ENCODE measurements around the gene MLLT3. TPM values are rescaled to one million over a fixed set of nuclear protein-coding genes. Genes with fewer than 3 reads are reported as not detected.
A peak's percentile ranks its signal among the peaks of the same experiment; 100 is the strongest.

Gene MLLT3
- polyA plus RNA-seq, 1 experiment: 32.5 TPM

GRCh38 chr9:20573023-20573422, 49.3 kb downstream of the MLLT3 start:
- H3K9me3 ChIP-seq (ENCODE audit: control insufficient read depth, insufficient read depth, low read length): no peaks in the 10 kb centered on the region
- TF ChIP-seq CTCF (IDR thresholded peaks at IDR 0.05; ENCODE audit: low read depth, low read length): no peak
- H3K4me3 ChIP-seq (ENCODE audit: low read depth, low read length): no peak overlapping the region
- DNase-seq (ENCODE audit: low read depth, low spot score): no peak
- H3K27me3 ChIP-seq (ENCODE audit: control insufficient read depth, insufficient read depth, low read length): no peaks in the 10 kb centered on the region
- ChIA-PET CTCF (no interaction called here), POLR2A (no interaction called here)
- H3K27ac ChIP-seq (ENCODE audit: low read depth, low read length): no peak overlapping the region

- Histone ChIP-seq H3K27me3 (ENCODE audit: control insufficient read depth, insufficient read depth, low read length) (no peaks in the 10 kb centered on the region), H3K4me3 (ENCODE audit: low read depth, low read length) (no peak overlapping the region), H3K9me3 (ENCODE audit: control insufficient read depth, insufficient read depth, low read length) (no peaks in the 10 kb centered on the region), H3K27ac (ENCODE audit: low read depth, low read length) (no peak overlapping the region)
- ChIA-PET POLR2A (interaction anchor here (0.6 kb wide), 2 partner anchors 41 to 52 kb away, joined by 3 to 7 read pairs; partner anchors contain the start of gene MLLT3), CTCF (interaction anchor here (0.6 to 1.4 kb wide), 2 partner anchors 42 to 540 kb away, joined by 3 to 4 read pairs; no protein-coding TSS in a partner anchor)
- peak; percentile 37 for DNase-seq (ENCODE audit: low read depth, low spot score)
- no peak for TF ChIP-seq CTCF (IDR thresholded peaks at IDR 0.05; ENCODE audit: low read depth, low read length)
These were observed 51.5 kb downstream of the MLLT3 start for GRCh38 chr9:20570756-20571155.

GRCh38 chr9:20570087-20570486, 52.2 kb downstream of the MLLT3 start:
- H3K9me3 ChIP-seq (ENCODE audit: control insufficient read depth, insufficient read depth, low read length): no peaks in the 10 kb centered on the region
- no peak overlapping the region for H3K4me3 ChIP-seq (ENCODE audit: low read depth, low read length)
- no peak for TF ChIP-seq CTCF (IDR thresholded peaks at IDR 0.05; ENCODE audit: low read depth, low read length)
- POLR2A ChIA-PET: no interaction called here
- no peak overlapping the region for H3K27ac ChIP-seq (ENCODE audit: low read depth, low read length)
- DNase-seq (ENCODE audit: low read depth, low spot score): no peak
- CTCF ChIA-PET: interaction anchor here (1.4 kb wide), 1 partner anchor 541 kb away, joined by 4 read pairs; no protein-coding TSS in a partner anchor
- no peaks in the 10 kb centered on the region for H3K27me3 ChIP-seq (ENCODE audit: control insufficient read depth, insufficient read depth, low read length)

DNA sequence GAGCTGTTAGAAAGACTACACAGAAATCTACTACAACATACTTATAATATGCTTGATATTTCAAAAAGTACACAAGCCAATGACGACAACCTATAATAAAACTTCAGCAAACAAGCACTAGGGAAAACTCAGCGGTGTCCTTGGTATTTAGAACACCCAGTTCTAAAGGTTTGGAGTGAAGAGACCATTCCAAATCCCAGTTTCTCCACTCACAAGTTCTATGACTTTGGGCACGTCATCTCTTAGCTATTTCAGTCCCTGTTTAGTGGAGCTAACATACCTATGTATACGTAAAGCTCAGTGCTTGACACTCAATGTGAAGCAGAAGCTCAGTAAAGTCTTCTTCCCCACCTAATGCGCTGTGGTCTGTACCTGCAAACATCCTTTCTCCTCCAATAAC, 52.8 kb downstream of the MLLT3 start:
- Histone ChIP-seq H3K27me3 (ENCODE audit: control insufficient read depth, insufficient read depth, low read length) (no peaks in the 10 kb centered on the region), H3K27ac (ENCODE audit: low read depth, low read length) (no peak overlapping the region), H3K4me3 (ENCODE audit: low read depth, low read length) (no peak overlapping the region), H3K9me3 (ENCODE audit: control insufficient read depth, insufficient read depth, low read length) (no peaks in the 10 kb centered on the region)
- ChIA-PET CTCF (interaction anchor here (1.4 kb wide), 1 partner anchor 541 kb away, joined by 4 read pairs; no protein-coding TSS in a partner anchor), POLR2A (no interaction called here)
- TF ChIP-seq CTCF (IDR thresholded peaks at IDR 0.05; ENCODE audit: low read depth, low read length): no peak
- no peak for DNase-seq (ENCODE audit: low read depth, low spot score)

GRCh38 chr9:20568400-20568799, 53.9 kb downstream of the MLLT3 start:
- Histone ChIP-seq H3K9me3 (ENCODE audit: control insufficient read depth, insufficient read depth, low read length) (no peaks in the 10 kb centered on the region), H3K4me3 (ENCODE audit: low read depth, low read length) (no peak overlapping the region), H3K27ac (ENCODE audit: low read depth, low read length) (no peak overlapping the region), H3K27me3 (ENCODE audit: control insufficient read depth, insufficient read depth, low read length) (no peaks in the 10 kb centered on the region)
- DNase-seq (ENCODE audit: low read depth, low spot score): no peak
- POLR2A ChIA-PET: no interaction called here
- TF ChIP-seq CTCF (IDR thresholded peaks at IDR 0.05; ENCODE audit: low read depth, low read length): no peak
- CTCF ChIA-PET: no interaction called here

All from AG04450 (cell line).